Cardiac septum (tissue), 1 donor: ENCODE data around the gene MYH10. TPM values are rescaled to one million over a fixed set of nuclear protein-coding genes. Genes with fewer than 3 reads are reported as not detected.

Source experiments
- DNase-seq: peaks from one replicate; pipeline ENCODE4 v3.0.0-alpha.2; 2020; ENCODE audit warnings: low spot score
- intact Hi-C: fragments of 100-400 bp; cut with DNase I; formaldehyde crosslinking; loops from one replicate; pipeline ENCODE4 v1.14.0; 2022
- total RNA-seq: library from RNA; stranded (reverse); fragmentation: NEBNext Ultra II Directional; extraction: Animal tissue kit (Norgen Biotek cat#: 25700); gene quantifications from one replicate; pipeline ENCODE4 v1.2.1, GENCODE V29; 2021
- donor health status: DM: no; HTN: no; CAD: no.

Gene MYH10
- total RNA-seq, 1 donor from 2014 or later: 45.6 TPM

GRCh38 chr17:8464941-8465340 is 165.6 kb downstream of the MYH10 start:
- intact Hi-C loops: no loop called here
- DNase-seq: no peak

GRCh38 chr17:8463099-8463498 is 167.4 kb downstream of the MYH10 start:
- intact Hi-C loops: no loop called here
- DNase-seq: no peak

GRCh38 chr17:8462564-8462963 is 168.0 kb downstream of the MYH10 start:
- intact Hi-C loops: no loop called here
- DNase-seq: no peak

- intact Hi-C loops: no loop called here
Observed at GRCh38 chr17:8459831-8460230, 170.7 kb downstream of the MYH10 start.

GRCh38 chr17:8459107-8459506 is 171.4 kb downstream of the MYH10 start:
- intact Hi-C loops: no loop called here

More at GRCh38 chr17:8459831-8460230, 170.7 kb downstream of the MYH10 start:
- no peak for DNase-seq

GRCh38 chr17:8458128-8458527 is 172.4 kb downstream of the MYH10 start:
- DNase-seq: no peak
- intact Hi-C loops: no loop called here

More at GRCh38 chr17:8459107-8459506, 171.4 kb downstream of the MYH10 start:
- DNase-seq: no peak

- intact Hi-C loops: no loop called here
- DNase-seq: no peak
Observed at GRCh38 chr17:8455665-8456209, 174.8 kb downstream of the MYH10 start.

- DNase-seq: no peak
- intact Hi-C loops: no loop called here
Observed at GRCh38 chr17:8453326-8453725, 177.2 kb downstream of the MYH10 start.

- DNase-seq: no peak
- intact Hi-C loops: no loop called here
Observed at GRCh38 chr17:8451933-8452614, 178.5 kb downstream of the MYH10 start.

GRCh38 chr17:8448310-8448709 is 182.2 kb downstream of the MYH10 start:
- DNase-seq: no peak
- intact Hi-C loops: no loop called here

GRCh38 chr17:8447799-8448198 is 182.7 kb downstream of the MYH10 start:
- intact Hi-C loops: no loop called here
- no peak for DNase-seq

- intact Hi-C loops: no loop called here
Observed at GRCh38 chr17:8445536-8445935, 185.0 kb downstream of the MYH10 start.

GRCh38 chr17:8444494-8444893 is 186.0 kb downstream of the MYH10 start:
- DNase-seq: no peak
- intact Hi-C loops: no loop called here

More at GRCh38 chr17:8445536-8445935, 185.0 kb downstream of the MYH10 start:
- DNase-seq: no peak

- intact Hi-C loops: no loop called here
Observed at GRCh38 chr17:8443756-8444155, 186.8 kb downstream of the MYH10 start.

GRCh38 chr17:8442310-8442709 is 188.2 kb downstream of the MYH10 start:
- intact Hi-C loops: no loop called here
- DNase-seq: no peak

More at GRCh38 chr17:8443756-8444155, 186.8 kb downstream of the MYH10 start:
- DNase-seq: no peak

- no peak for DNase-seq
- intact Hi-C loops: no loop called here
Observed at GRCh38 chr17:8441690-8442089, 188.8 kb downstream of the MYH10 start.

- intact Hi-C loops: loop anchor here (5.0 kb wide), 1 partner anchor 57 kb away; the partner anchor contains the start of gene RPL26
- DNase-seq: no peak
Observed at GRCh38 chr17:8439681-8440080, 190.8 kb downstream of the MYH10 start.

GRCh38 chr17:8438441-8438840 is 192.1 kb downstream of the MYH10 start:
- DNase-seq: no peak
- intact Hi-C loops: loop anchor here (5.0 kb wide), 1 partner anchor 56 kb away; the partner anchor contains the start of gene RPL26

- DNase-seq: no peak
- intact Hi-C loops: loop anchor here (5.0 kb wide), 1 partner anchor 55 kb away; the partner anchor contains the start of gene RPL26
Observed at GRCh38 chr17:8436844-8437171, 193.7 kb downstream of the MYH10 start.

GRCh38 chr17:8436169-8436843 is 194.2 kb downstream of the MYH10 start:
- intact Hi-C loops: loop anchor here (5.0 kb wide), 1 partner anchor 54 kb away; the partner anchor contains the start of gene RPL26

More at GRCh38 chr17:8436169-8436843, 194.2 kb downstream of the MYH10 start:
- peak; percentile 83 for DNase-seq
